Natural killer cell (primary cell): ENCODE measurements around the gene STK32B. TPM values are rescaled to one million over a fixed set of nuclear protein-coding genes. Genes with fewer than 3 reads are reported as not detected.
"Not testable (repeated sequence)": the region's sequence is repeated elsewhere in the genome, so short reads cannot be mapped to it uniquely, and the experiment has no call there.

Source experiments
- ATAC-seq, 3 donors: fragments of 150-1000 bp in 2 of 3; fragments of 200-7000 bp in 1 of 3; cut with Tn5 transposase; 1 replicate in 1 of 3; 2 replicates in 2 of 3; pipeline ENCODE4 v1.10.0; 2021; ENCODE audit warnings: mild to moderate bottlenecking in 2 of 3, moderate library complexity in 2 of 3
- DNase-seq, 2 donors: peaks; one replicate each; pipeline versions ENCODE4 v3.0.0 to v3.0.0-alpha.2; 2013 to 2021; ENCODE audit warnings: mixed read lengths in 1 of 2
- H3K27ac ChIP-seq: one replicate; pipeline ENCODE4 v1.5.1; 2013; ENCODE audit warnings: mild to moderate bottlenecking, low read length
- H3K27me3 ChIP-seq: one replicate; pipeline ENCODE4 v1.6.1; 2013; ENCODE audit warnings: low read length; ENCODE audit not compliant: control insufficient read depth, insufficient read depth
- H3K36me3 ChIP-seq: one replicate; pipeline ENCODE4 v1.6.1; 2013; ENCODE audit warnings: low read length; ENCODE audit not compliant: control insufficient read depth, insufficient read depth
- H3K4me1 ChIP-seq: one replicate; pipeline ENCODE4 v1.6.1; 2013; ENCODE audit warnings: low read length; ENCODE audit not compliant: control insufficient read depth, insufficient read depth
- H3K4me3 ChIP-seq: one replicate; pipeline ENCODE4 v1.5.1; 2013; ENCODE audit warnings: low read length
- H3K9me3 ChIP-seq: one replicate; pipeline ENCODE4 v1.6.1; 2013; ENCODE audit warnings: low read length; ENCODE audit not compliant: control insufficient read depth, insufficient read depth
- H3K27ac Mint-ChIP-seq, 2 donors: one replicate each; pipeline ENCODE4 v1.8.0; 2022; ENCODE audit warnings: mild to moderate bottlenecking in 2 of 2, mixed read lengths in 2 of 2, moderate library complexity in 1 of 2
- H3K27me3 Mint-ChIP-seq, 2 donors: one replicate each; pipeline ENCODE4 v1.8.0; 2022; ENCODE audit warnings: low read depth in 2 of 2, mixed read lengths in 2 of 2
- H3K36me3 Mint-ChIP-seq: one replicate; pipeline ENCODE4 v1.8.0; 2022; ENCODE audit warnings: mixed read lengths
- H3K4me1 Mint-ChIP-seq, 2 donors: one replicate each; pipeline ENCODE4 v1.8.0; 2022; ENCODE audit warnings: mixed read lengths in 2 of 2
- H3K4me3 Mint-ChIP-seq: one replicate; pipeline ENCODE4 v1.8.0; 2022; ENCODE audit warnings: mild to moderate bottlenecking, moderate library complexity, mixed read lengths
- H3K9me3 Mint-ChIP-seq, 2 donors: one replicate each; pipeline ENCODE4 v1.8.0; 2022; ENCODE audit warnings: mixed read lengths in 2 of 2
- CTCF ChIP-seq: fragments of 200-600 bp; IDR thresholded peaks from one replicate; pipeline ENCODE4 v1.8.0; 2022; ENCODE audit warnings: antibody characterized with exemption
- WGBS: methylation state at CpG from one replicate; pipeline ENCODE4 v1.1.7; 2013; ENCODE audit warnings: missing lambda C conversion rate; ENCODE audit not compliant: insufficient coverage; 5-methylcytosine and 5-hydroxymethylcytosine counted together
- intact Hi-C: fragments of 100-400 bp; cut with micrococcal nuclease; formaldehyde crosslinking; loops from one replicate; pipeline ENCODE4 v1.14.2; 2022
- total RNA-seq, 4 donors: library from RNA; stranded (reverse); fragments of 120-200 nt in 1 of 4; gene quantifications; one replicate each; pipeline versions ENCODE4 v1.2.3 to v1.2.4, GENCODE V29; 2013 to 2022

STK32B gene
- total RNA-seq, 3 donors from 2014 or later (not counting 1 experiment from before 2014, with no cell fraction given): 0.32 to 0.33 TPM; not detected in 1

GRCh38 chr4:5166377-5166776 lies 115.1 kb downstream of the STK32B start:
- Histone ChIP-seq H3K4me3 (no peak overlapping the region), H3K27me3 (no peaks in the 10 kb centered on the region), H3K36me3 (no peaks in the 10 kb centered on the region), H3K4me1 (no peaks in the 10 kb centered on the region), H3K9me3 (no peaks in the 10 kb centered on the region), H3K27ac (no peak overlapping the region)
- intact Hi-C loops: no loop called here
- ATAC-seq (no peak), DNase-seq (no peak)
- Mint-ChIP-seq H3K9me3 (no peaks in the 10 kb centered on the region), H3K27ac (no peak overlapping the region), H3K4me1 (no peaks in the 10 kb centered on the region), H3K4me3 (no peak overlapping the region), H3K36me3 (no peaks in the 10 kb centered on the region), H3K27me3 (peaks cover 2 to 6% of the 10 kb centered on the region in 2 donors)
- WGBS: 88% methylated on average over 3 of the region's 4 CpGs
- no peak for TF ChIP-seq CTCF

GRCh38 chr4:5168891-5169290 lies 117.6 kb downstream of the STK32B start:
- 88% methylated on average over 5 of the region's 5 CpGs for WGBS

GRCh38 chr4:5175836-5176235 lies 124.6 kb downstream of the STK32B start:
- ATAC-seq, H3K9me3 Mint-ChIP-seq: not testable (repeated sequence)
- 94% methylated on average over 11 of the region's 11 CpGs for WGBS

More at GRCh38 chr4:5168891-5169290, 117.6 kb downstream of the STK32B start:
- intact Hi-C loops: no loop called here
- no peaks in the 10 kb centered on the region for H3K36me3 Mint-ChIP-seq
- no peaks in the 10 kb centered on the region for H3K9me3 Mint-ChIP-seq
- Histone ChIP-seq H3K4me3 (no peak overlapping the region), H3K4me1 (no peaks in the 10 kb centered on the region), H3K27me3 (no peaks in the 10 kb centered on the region), H3K27ac (no peak overlapping the region), H3K9me3 (no peaks in the 10 kb centered on the region), H3K36me3 (no peaks in the 10 kb centered on the region)
- H3K4me1 Mint-ChIP-seq: no peaks in the 10 kb centered on the region
- no peak overlapping the region for H3K27ac Mint-ChIP-seq
- ATAC-seq: no peak
- H3K27me3 Mint-ChIP-seq: peaks cover 0 to 2% of the 10 kb centered on the region in 2 donors
- no peak for DNase-seq
- no peak overlapping the region for H3K4me3 Mint-ChIP-seq
- no peak for TF ChIP-seq CTCF

GRCh38 chr4:5184606-5185005 lies 133.3 kb downstream of the STK32B start:
- peaks cover 5 to 17% of the 10 kb centered on the region in 2 donors for H3K27me3 Mint-ChIP-seq
- Histone ChIP-seq H3K27ac (no peak overlapping the region), H3K4me1 (no peaks in the 10 kb centered on the region), H3K27me3 (no peaks in the 10 kb centered on the region), H3K9me3 (no peaks in the 10 kb centered on the region), H3K4me3 (no peak overlapping the region), H3K36me3 (no peaks in the 10 kb centered on the region)
- no peak for DNase-seq
- WGBS: 93% methylated on average over 3 of the region's 6 CpGs
- intact Hi-C loops: no loop called here
- no peak overlapping the region for H3K4me3 Mint-ChIP-seq
- H3K36me3 Mint-ChIP-seq: no peaks in the 10 kb centered on the region
- no peak for ATAC-seq
- H3K4me1 Mint-ChIP-seq: no peaks in the 10 kb centered on the region
- no peaks in the 10 kb centered on the region for H3K9me3 Mint-ChIP-seq
- no peak overlapping the region for H3K27ac Mint-ChIP-seq
- no peak for TF ChIP-seq CTCF

More at GRCh38 chr4:5175836-5176235, 124.6 kb downstream of the STK32B start:
- DNase-seq, H3K4me1 ChIP-seq, intact Hi-C loops, H3K4me3 ChIP-seq, H3K4me1 Mint-ChIP-seq, H3K27me3 ChIP-seq, H3K4me3 Mint-ChIP-seq, H3K36me3 Mint-ChIP-seq, H3K27ac ChIP-seq, H3K27me3 Mint-ChIP-seq, H3K36me3 ChIP-seq, H3K9me3 ChIP-seq, H3K27ac Mint-ChIP-seq: not testable (repeated sequence)
